Measurements from ENCODE around the gene ETS2.

DNA sequence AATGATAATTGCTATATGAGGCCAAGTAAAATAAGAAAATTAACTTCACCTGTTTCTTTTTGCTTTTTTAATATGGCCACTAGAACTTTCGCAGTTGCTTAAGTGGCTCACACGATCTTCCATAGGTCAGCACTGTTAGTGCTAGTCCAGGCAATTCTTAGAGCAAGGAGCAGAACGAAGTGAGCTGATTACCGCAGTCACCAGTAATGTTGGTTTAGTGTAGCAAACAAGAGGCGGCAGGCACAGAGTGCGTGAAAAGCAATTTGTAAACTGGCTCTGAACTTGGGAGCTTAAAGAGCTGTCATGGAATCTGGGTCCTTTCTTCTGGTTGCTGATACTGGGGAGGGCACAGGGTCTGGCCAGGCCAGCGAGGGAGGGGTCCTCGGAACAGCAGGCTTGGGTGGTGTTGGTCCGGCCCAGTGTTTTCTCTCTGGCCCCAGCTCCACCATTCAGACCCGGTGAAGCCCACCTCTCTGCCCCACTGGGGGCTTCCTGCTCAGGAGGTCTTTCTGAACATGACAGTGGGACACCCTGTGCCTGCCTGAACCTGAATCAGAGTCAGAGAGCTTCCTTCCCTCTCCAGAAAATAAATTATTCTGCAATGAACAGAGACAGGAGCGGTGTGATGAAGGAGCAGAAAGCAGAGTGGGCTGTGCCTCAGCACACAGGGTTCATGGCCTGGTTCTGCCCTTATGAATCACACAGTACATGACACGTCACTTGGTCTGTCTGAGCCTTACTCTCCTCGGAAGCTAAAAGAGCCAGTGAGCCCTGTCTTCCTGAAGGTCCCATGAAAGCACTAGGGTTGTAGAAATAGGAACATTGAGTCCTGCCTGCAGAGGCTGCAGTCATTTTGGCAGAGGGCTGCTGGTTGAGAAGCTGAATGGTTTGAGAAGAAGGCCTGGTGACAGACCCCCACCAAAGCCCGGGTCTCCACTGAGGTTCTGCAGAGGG lies 11.9 kb downstream of the ETS2 start:
- TF ChIP-seq CTCF (IDR thresholded peaks at IDR 0.05; ENCODE audit: insufficient read depth, low read length, poor library complexity, severe bottlenecking) (no peak), EZH2phosphoT487 (conservative IDR thresholded peaks at IDR 0.05; ENCODE audit: low read length) (no peak)
